Thoracic aorta (tissue), 2 donors: ENCODE results near the gene PSORS1C1. TPM values are rescaled to one million over a fixed set of nuclear protein-coding genes. Genes with fewer than 3 reads are reported as not detected.

Experiments used
- ATAC-seq: fragments of 150-250 bp; one replicate; pipeline ENCODE4 v1.8.0; 2017; ENCODE audit warnings: low read depth; ENCODE audit not compliant: insufficient number of reproducible peaks, low FRiP score
- DNase-seq: peaks from one replicate; pipeline ENCODE4 v3.0.0-alpha.2; 2020; ENCODE audit warnings: low spot score
- H3K27ac ChIP-seq, 2 donors: fragments of 200-600 bp; sonication (generic); 1 replicate in 1 of 2; 2 replicates in 1 of 2; pipeline ENCODE4 v1.5.1; 2016; ENCODE audit warnings: mild to moderate bottlenecking in 2 of 2, moderate library complexity in 2 of 2
- H3K27me3 ChIP-seq: fragments of 200-600 bp; sonication (generic); replicated peaks from 2 replicates; pipeline ENCODE4 v1.6.0; 2016; ENCODE audit warnings: mild to moderate bottlenecking; ENCODE audit not compliant: insufficient read depth
- H3K36me3 ChIP-seq: fragments of 200-600 bp; sonication (generic); one replicate; pipeline ENCODE4 v1.5.1; 2016
- H3K4me1 ChIP-seq, 2 donors: fragments of 200-600 bp; sonication (generic); 1 replicate in 1 of 2; 2 replicates in 1 of 2; pipeline versions ENCODE4 v1.5.1 to v1.6.0; 2016; ENCODE audit warnings: low read depth in 2 of 2, mild to moderate bottlenecking in 1 of 2; ENCODE audit not compliant: control insufficient read depth in 1 of 2
- H3K4me3 ChIP-seq: fragments of 200-600 bp; sonication (generic); 2 replicates; pipeline ENCODE4 v1.5.1; 2016; ENCODE audit warnings: mild to moderate bottlenecking
- H3K9me3 ChIP-seq: fragments of 200-600 bp; sonication (generic); 2 replicates; pipeline ENCODE4 v1.5.1; 2016
- total RNA-seq, 2 donors: library from RNA; depleted of rRNA; stranded (reverse); fragments of >200 nt; gene quantifications; one replicate each; pipeline versions ENCODE4 v1.1.0 to v1.2.3, GENCODE V29; 2016
- TF ChIP-seq, protein P1 (sequence below): fragments of 200-600 bp; sonication (generic); IDR thresholded peaks from one replicate; pipeline ENCODE4 v1.5.1; 2019; ENCODE audit warnings: antibody characterized with exemption

Gene PSORS1C1
- total RNA-seq, 2 donors from 2014 or later: 3.7 to 6.8 TPM

DNA sequence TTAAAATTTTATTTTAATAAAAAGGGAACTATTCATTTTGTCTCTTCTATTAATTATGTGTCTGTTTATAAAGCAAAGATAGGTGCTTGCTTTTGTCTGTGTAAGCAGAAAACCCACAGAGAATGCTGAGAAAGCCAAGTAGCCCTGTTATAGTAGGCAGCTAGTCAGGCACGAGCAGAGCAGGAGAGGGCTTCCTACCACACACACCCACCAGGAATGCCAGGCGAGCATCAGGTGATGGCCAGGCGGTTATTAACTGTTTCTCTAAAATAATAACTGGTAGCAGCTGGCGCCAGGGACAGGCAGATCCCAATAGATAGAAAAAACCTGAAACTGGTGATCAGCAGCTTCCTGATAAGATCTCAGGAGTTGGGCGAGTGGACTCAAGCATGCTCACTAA, 17.9 kb upstream of the PSORS1C1 start:
- H3K36me3 ChIP-seq: no peaks in the 10 kb centered on the region
- H3K27ac ChIP-seq: no peak overlapping the region
- H3K4me1 ChIP-seq: no peaks in the 10 kb centered on the region
- H3K9me3 ChIP-seq: no peaks in the 10 kb centered on the region
- TF ChIP-seq, protein P1, sequence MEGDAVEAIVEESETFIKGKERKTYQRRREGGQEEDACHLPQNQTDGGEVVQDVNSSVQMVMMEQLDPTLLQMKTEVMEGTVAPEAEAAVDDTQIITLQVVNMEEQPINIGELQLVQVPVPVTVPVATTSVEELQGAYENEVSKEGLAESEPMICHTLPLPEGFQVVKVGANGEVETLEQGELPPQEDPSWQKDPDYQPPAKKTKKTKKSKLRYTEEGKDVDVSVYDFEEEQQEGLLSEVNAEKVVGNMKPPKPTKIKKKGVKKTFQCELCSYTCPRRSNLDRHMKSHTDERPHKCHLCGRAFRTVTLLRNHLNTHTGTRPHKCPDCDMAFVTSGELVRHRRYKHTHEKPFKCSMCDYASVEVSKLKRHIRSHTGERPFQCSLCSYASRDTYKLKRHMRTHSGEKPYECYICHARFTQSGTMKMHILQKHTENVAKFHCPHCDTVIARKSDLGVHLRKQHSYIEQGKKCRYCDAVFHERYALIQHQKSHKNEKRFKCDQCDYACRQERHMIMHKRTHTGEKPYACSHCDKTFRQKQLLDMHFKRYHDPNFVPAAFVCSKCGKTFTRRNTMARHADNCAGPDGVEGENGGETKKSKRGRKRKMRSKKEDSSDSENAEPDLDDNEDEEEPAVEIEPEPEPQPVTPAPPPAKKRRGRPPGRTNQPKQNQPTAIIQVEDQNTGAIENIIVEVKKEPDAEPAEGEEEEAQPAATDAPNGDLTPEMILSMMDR: no peak
- ATAC-seq (no peak), DNase-seq (no peak)
- H3K27me3 ChIP-seq: no peaks in the 10 kb centered on the region
- H3K4me3 ChIP-seq: no peak overlapping the region

DNA sequence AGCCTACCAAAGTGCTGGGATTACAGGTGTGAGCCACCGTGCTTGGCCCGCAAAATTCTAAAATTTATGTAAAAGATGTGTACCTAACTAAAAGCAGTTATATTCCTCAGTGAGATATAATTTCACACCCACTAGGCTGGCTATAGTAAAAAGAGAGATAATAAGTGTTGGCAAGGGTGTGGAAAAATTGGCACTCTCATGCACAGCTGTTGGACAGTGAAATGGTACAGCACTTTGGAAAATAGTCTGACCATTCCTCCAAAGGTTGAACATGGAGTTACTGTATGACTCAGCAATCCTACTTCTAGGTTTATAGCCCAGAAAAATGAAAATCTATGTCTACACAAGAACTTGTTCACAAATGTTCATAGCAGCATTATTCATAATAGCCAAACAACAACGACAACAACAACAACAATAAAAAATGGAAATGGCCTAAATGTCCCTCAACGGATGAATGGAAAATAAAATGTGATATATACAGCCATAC, 16.1 kb upstream of the PSORS1C1 start:
- DNase-seq (no peak), ATAC-seq (no peak)
- no peak overlapping the region for H3K4me3 ChIP-seq
- no peaks in the 10 kb centered on the region for H3K4me1 ChIP-seq
- H3K27ac ChIP-seq: no peak overlapping the region
- H3K36me3 ChIP-seq: no peaks in the 10 kb centered on the region
- TF ChIP-seq, protein P1: no peak
- no peaks in the 10 kb centered on the region for H3K9me3 ChIP-seq
- no peaks in the 10 kb centered on the region for H3K27me3 ChIP-seq

DNA sequence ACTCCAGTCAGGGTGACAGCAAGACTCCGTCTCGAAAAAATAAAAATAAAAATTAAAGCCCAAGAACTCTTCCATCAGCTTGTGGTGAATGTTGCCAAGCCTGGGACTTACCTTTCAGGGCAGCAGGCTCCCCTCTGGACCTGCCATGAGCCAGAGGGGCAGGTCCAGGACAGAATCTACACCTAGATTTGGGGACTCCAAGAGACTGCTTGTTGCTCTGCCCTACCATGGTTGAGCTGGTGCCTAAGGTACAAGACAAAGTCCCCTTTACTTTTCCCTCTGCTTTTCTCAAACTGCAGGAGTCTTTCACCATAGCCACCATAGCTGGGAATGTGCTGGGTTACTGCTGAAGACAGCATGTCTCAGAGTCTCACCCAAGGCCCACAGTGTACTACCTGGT, 11.5 kb upstream of the PSORS1C1 start:
- no peak for DNase-seq
- H3K27me3 ChIP-seq: no peaks in the 10 kb centered on the region
- TF ChIP-seq, protein P1: no peak
- H3K9me3 ChIP-seq: no peaks in the 10 kb centered on the region
- ATAC-seq: no peak
- no peaks in the 10 kb centered on the region for H3K4me1 ChIP-seq
- H3K4me3 ChIP-seq: no peak overlapping the region
- no peak overlapping the region for H3K27ac ChIP-seq
- no peaks in the 10 kb centered on the region for H3K36me3 ChIP-seq

DNA sequence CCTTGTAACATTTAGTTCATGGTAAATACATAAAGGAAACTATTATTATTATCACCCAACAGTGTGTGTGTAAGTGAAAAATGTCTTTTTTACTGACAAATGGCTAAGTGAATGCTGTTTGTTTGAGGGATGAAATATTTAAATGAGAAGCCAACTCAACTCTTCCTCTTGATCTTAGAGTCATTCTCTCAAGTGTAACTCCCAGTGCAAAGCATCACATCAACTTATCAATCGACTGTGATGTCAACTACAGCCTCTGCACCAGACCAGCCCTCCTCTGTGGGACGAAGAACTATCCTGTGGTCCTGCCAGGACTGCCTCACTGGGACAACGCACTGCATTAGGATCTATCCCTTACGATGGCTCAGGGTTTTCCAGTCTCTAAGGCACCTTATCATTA, 7.5 kb upstream of the PSORS1C1 start:
- no peaks in the 10 kb centered on the region for H3K4me1 ChIP-seq
- H3K9me3 ChIP-seq: no peaks in the 10 kb centered on the region
- H3K27ac ChIP-seq: no peak overlapping the region
- H3K36me3 ChIP-seq: no peaks in the 10 kb centered on the region
- ATAC-seq (no peak), DNase-seq (no peak)
- no peak overlapping the region for H3K4me3 ChIP-seq
- no peaks in the 10 kb centered on the region for H3K27me3 ChIP-seq
- TF ChIP-seq, protein P1: no peak

DNA sequence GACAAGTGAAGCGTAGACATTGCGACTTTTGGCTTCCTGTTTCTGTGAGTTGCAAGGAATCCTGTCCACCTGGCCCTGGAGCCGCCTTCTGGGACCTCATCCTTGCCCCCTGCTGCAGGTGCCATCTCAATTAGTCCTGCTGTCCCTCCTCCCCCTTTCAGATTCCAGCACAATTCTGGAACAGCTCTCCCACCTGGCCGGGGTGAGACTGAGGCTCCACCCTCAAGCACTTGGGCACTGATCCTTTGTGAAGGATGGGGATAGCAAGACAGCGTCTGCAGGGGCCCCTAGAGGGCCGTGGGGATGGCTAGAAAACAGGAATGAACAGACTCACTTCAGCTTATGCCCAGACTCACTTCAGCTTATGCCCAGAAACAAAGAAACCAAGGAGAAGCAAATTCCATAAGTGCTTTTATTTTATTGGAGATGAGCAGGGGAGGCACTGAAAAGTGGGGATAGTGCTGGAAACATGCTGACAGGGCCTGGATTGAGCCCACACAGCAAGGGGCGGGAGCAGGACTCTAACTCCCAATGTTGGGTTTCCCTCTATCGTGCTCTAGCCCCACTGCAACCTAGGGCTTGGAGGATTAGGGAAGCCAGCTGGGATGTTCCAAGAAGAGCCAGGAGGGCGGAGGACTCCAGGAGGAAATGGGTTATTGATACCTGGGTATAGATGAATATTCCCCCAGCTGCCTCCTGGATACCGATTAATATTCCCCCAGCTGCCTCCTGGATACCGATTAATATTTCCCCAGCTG, 3.6 kb upstream of the PSORS1C1 start:
- H3K9me3 ChIP-seq: no peaks in the 10 kb centered on the region
- no peaks in the 10 kb centered on the region for H3K36me3 ChIP-seq
- no peak for DNase-seq
- no peak overlapping the region for H3K4me3 ChIP-seq
- TF ChIP-seq, protein P1: no peak
- H3K27ac ChIP-seq: no peak overlapping the region
- H3K4me1 ChIP-seq: peaks cover 6 to 23% of the 10 kb centered on the region in 2 donors
- H3K27me3 ChIP-seq: no peaks in the 10 kb centered on the region
- ATAC-seq: no peak
